PC-9 (cell line): ENCODE measurements around the gene FAM114A2. TPM values are rescaled to one million over a fixed set of nuclear protein-coding genes. Genes with fewer than 3 reads are reported as not detected.

Source experiments
- BruUV-seq: library from RNA; stranded (reverse); fragments of 400-500 nt; replicated peaks from 2 replicates; lab custom pipeline; 2021; lab: Mats Ljungman, UMichigan
- CTCF ChIA-PET: fragments of 300-600 bp; sonication (Branson Sonifier 250); formaldehyde crosslinking; loops from one replicate; lab custom pipeline; 2022; ENCODE audit warnings: antibody characterized with exemption; lab: Charles Lee
- POLR2A ChIA-PET: fragments of 300-600 bp; sonication (Branson Sonifier 250); formaldehyde crosslinking; loops from one replicate; lab custom pipeline; 2022; ENCODE audit warnings: antibody characterized with exemption; ENCODE audit not compliant: unreplicated experiment; lab: Charles Lee
- DNase-seq, 2 experiments: peaks; one replicate each; pipeline versions ENCODE4 v3.0.0 to v3.0.0-alpha.2; 2015 to 2022; ENCODE audit warnings: mixed read lengths in 1 of 2
- H2AFZ ChIP-seq: fragments of 200-600 bp; sonication (generic); 2 replicates; pipeline ENCODE4 v1.8.1; 2017; ENCODE audit warnings: antibody characterized with exemption
- H3F3A ChIP-seq: fragments of 200-600 bp; sonication (generic); 2 replicates; pipeline ENCODE4 v1.8.1; 2017; ENCODE audit warnings: antibody characterized with exemption, mild to moderate bottlenecking, low read depth; ENCODE audit not compliant: insufficient read depth
- H3K27ac ChIP-seq: fragments of 200-600 bp; sonication (generic); 2 replicates; pipeline ENCODE4 v1.6.1; 2016; ENCODE audit warnings: mixed run types
- H3K27me3 ChIP-seq: fragments of 200-600 bp; sonication (generic); 2 replicates; pipeline ENCODE4 v1.6.1; 2016; ENCODE audit warnings: low read depth, mixed run types; ENCODE audit not compliant: insufficient read depth
- H3K36me3 ChIP-seq: fragments of 200-600 bp; sonication (generic); 2 replicates; pipeline ENCODE4 v1.6.1; 2016; ENCODE audit warnings: low read depth, mixed run types
- H3K4me1 ChIP-seq: fragments of 200-600 bp; sonication (generic); replicated peaks from 2 replicates; pipeline ENCODE4 v1.6.1; 2016; ENCODE audit warnings: mixed run types; ENCODE audit not compliant: insufficient read depth
- H3K4me2 ChIP-seq: fragments of 200-600 bp; sonication (generic); 2 replicates; pipeline ENCODE4 v1.6.1; 2017; ENCODE audit warnings: mixed run types
- H3K4me3 ChIP-seq: fragments of 200-600 bp; sonication (generic); 2 replicates; pipeline ENCODE4 v1.6.1; 2016; ENCODE audit warnings: mixed run types
- H3K79me2 ChIP-seq: fragments of 200-600 bp; sonication (generic); 2 replicates; pipeline ENCODE4 v1.6.1; 2017; ENCODE audit warnings: low read depth, mixed run types
- H3K9me2 ChIP-seq: fragments of 200-600 bp; sonication (generic); 2 replicates; pipeline ENCODE4 v1.8.1; 2017; ENCODE audit warnings: mild to moderate bottlenecking; ENCODE audit not compliant: insufficient read depth
- H3K9me3 ChIP-seq: fragments of 200-600 bp; sonication (generic); 2 replicates; pipeline ENCODE4 v1.8.1; 2016; ENCODE audit warnings: low read depth; ENCODE audit not compliant: insufficient read depth
- H4K20me1 ChIP-seq: fragments of 200-600 bp; sonication (generic); 2 replicates; pipeline ENCODE4 v1.8.1; 2017; ENCODE audit not compliant: insufficient read depth
- EZH2 ChIP-seq: fragments of 200-600 bp; sonication (generic); IDR thresholded peaks from 2 replicates; pipeline ENCODE4 v1.8.0; 2017; ENCODE audit warnings: antibody characterized with exemption, low read depth
- intact Hi-C: fragments of 100-400 bp; cut with micrococcal nuclease; formaldehyde crosslinking; loops from one replicate; pipeline ENCODE4 v1.10.0; 2022; ENCODE audit not compliant: unreplicated experiment
- total RNA-seq: library from RNA; stranded (reverse); gene quantifications from 2 replicates; pipeline ENCODE4 v1.2.3, GENCODE V29; 2021
- TF ChIP-seq, protein P1 (sequence below): fragments of 200-600 bp; sonication (generic); conservative IDR thresholded peaks from 2 replicates; pipeline ENCODE4 v1.6.1; 2017; ENCODE audit warnings: mixed run types, antibody characterized with exemption, mild to moderate bottlenecking, moderate library complexity

Gene FAM114A2
- total RNA-seq, 1 experiment from 2014 or later = 18.9 TPM

- Histone ChIP-seq H3K9me2 (no peaks in the 10 kb centered on the region), H3K27me3 (no peaks in the 10 kb centered on the region), H3K4me3 (peak overlapping the region; percentile 85), H3K36me3 (no peaks in the 10 kb centered on the region), H3F3A (peaks cover 11% of the 10 kb centered on the region), H3K27ac (peak overlapping the region; percentile 52), H3K9me3 (no peaks in the 10 kb centered on the region), H3K79me2 (peaks cover 39% of the 10 kb centered on the region), H4K20me1 (no peaks in the 10 kb centered on the region), H3K4me1 (peaks cover 20% of the 10 kb centered on the region), H3K4me2 (peak overlapping the region; percentile 97), H2AFZ (peak overlapping the region; percentile 98)
- intact Hi-C loops = loop anchor here (1.0 to 2.0 kb wide), 2 partner anchors 21 to 407 kb away; partner anchors contain the start of gene SAP30L
- BruUV-seq = TSS peak; percentile 80
- ChIA-PET POLR2A (interaction anchor here (0.5 to 1.0 kb wide), 5 partner anchors 45 to 1506 kb away, joined by 4 to 7 read pairs (median 6); no protein-coding TSS in a partner anchor), CTCF (interaction anchor here (0.7 to 1.1 kb wide), 2 partner anchors 40 to 152 kb away, joined by 3 read pairs; partner anchors contain the start of gene GALNT10)
- TF ChIP-seq, protein P1, sequence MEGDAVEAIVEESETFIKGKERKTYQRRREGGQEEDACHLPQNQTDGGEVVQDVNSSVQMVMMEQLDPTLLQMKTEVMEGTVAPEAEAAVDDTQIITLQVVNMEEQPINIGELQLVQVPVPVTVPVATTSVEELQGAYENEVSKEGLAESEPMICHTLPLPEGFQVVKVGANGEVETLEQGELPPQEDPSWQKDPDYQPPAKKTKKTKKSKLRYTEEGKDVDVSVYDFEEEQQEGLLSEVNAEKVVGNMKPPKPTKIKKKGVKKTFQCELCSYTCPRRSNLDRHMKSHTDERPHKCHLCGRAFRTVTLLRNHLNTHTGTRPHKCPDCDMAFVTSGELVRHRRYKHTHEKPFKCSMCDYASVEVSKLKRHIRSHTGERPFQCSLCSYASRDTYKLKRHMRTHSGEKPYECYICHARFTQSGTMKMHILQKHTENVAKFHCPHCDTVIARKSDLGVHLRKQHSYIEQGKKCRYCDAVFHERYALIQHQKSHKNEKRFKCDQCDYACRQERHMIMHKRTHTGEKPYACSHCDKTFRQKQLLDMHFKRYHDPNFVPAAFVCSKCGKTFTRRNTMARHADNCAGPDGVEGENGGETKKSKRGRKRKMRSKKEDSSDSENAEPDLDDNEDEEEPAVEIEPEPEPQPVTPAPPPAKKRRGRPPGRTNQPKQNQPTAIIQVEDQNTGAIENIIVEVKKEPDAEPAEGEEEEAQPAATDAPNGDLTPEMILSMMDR = no peak
- no peak for DNase-seq
Observed at GRCh38 chr5:154038261-154038706, 426 bp downstream of the FAM114A2 start.

- Histone ChIP-seq H3K27ac (no peak overlapping the region), H4K20me1 (no peaks in the 10 kb centered on the region), H3K4me3 (no peak overlapping the region), H3F3A (peaks cover 11% of the 10 kb centered on the region), H3K9me2 (no peaks in the 10 kb centered on the region), H3K4me2 (no peak overlapping the region), H3K36me3 (no peaks in the 10 kb centered on the region), H3K4me1 (peaks cover 15% of the 10 kb centered on the region), H3K27me3 (no peaks in the 10 kb centered on the region), H2AFZ (no peak overlapping the region), H3K79me2 (peaks cover 18% of the 10 kb centered on the region), H3K9me3 (no peaks in the 10 kb centered on the region)
- TF ChIP-seq EZH2 = no peak
- POLR2A ChIA-PET = no interaction called here
- CTCF ChIA-PET = no interaction called here
- intact Hi-C loops = no loop called here
- DNase-seq = no peak
- no TSS peak for BruUV-seq
Observed at GRCh38 chr5:154034944-154035343, 3.8 kb downstream of the FAM114A2 start.

GRCh38 chr5:154031937-154032489, 6.7 kb downstream of the FAM114A2 start:
- Histone ChIP-seq H4K20me1 (no peaks in the 10 kb centered on the region), H3F3A (peaks cover 3% of the 10 kb centered on the region; the same call in 1 of the 2 replicates), H3K4me2 (no peak overlapping the region), H2AFZ (no peak overlapping the region), H3K27me3 (no peaks in the 10 kb centered on the region), H3K4me3 (no peak overlapping the region), H3K4me1 (peaks cover 1% of the 10 kb centered on the region; the same call in 1 of the 2 replicates), H3K9me2 (no peaks in the 10 kb centered on the region), H3K9me3 (no peaks in the 10 kb centered on the region), H3K27ac (no peak overlapping the region), H3K79me2 (0 out of 2 replicates have a peak, but pooled peaks cover 4% of the 10 kb centered on the region), H3K36me3 (no peaks in the 10 kb centered on the region)
- intact Hi-C loops = no loop called here
- ChIA-PET POLR2A (no interaction called here), CTCF (no interaction called here)
- no TSS peak for BruUV-seq
- no peak for TF ChIP-seq EZH2
- TF ChIP-seq, protein P1 = no peak
- no peak for DNase-seq
